Large intestine (tissue), 3 donors: ENCODE data around the gene CEP78. TPM values are rescaled to one million over a fixed set of nuclear protein-coding genes. Genes with fewer than 3 reads are reported as not detected.
A peak's percentile ranks its signal among the peaks of the same experiment; 100 is the strongest.
"Not testable (repeated sequence)": the region's sequence is repeated elsewhere in the genome, so short reads cannot be mapped to it uniquely, and the experiment has no call there.

Experiments
- DNase-seq, 2 donors: peaks; one replicate each; pipeline versions ENCODE4 v3.0.0 to v3.0.0-alpha.2; 2013
- H3K27ac ChIP-seq: one replicate; pipeline ENCODE4 v1.5.1; 2013; ENCODE audit warnings: low read length
- H3K27me3 ChIP-seq: 2 replicates; pipeline ENCODE4 v1.6.1; 2013; ENCODE audit warnings: low read length; ENCODE audit not compliant: control insufficient read depth, insufficient read depth
- H3K36me3 ChIP-seq: 2 replicates; pipeline ENCODE4 v1.6.1; 2013; ENCODE audit warnings: low read length; ENCODE audit not compliant: control insufficient read depth, insufficient read depth
- H3K4me1 ChIP-seq: one replicate; pipeline ENCODE4 v1.6.1; 2013; ENCODE audit warnings: low read length; ENCODE audit not compliant: control insufficient read depth, insufficient read depth
- H3K4me3 ChIP-seq: one replicate; pipeline ENCODE4 v1.5.1; 2013; ENCODE audit warnings: low read length
- H3K9me3 ChIP-seq: one replicate; pipeline ENCODE4 v1.6.1; 2013; ENCODE audit warnings: mild to moderate bottlenecking, low read depth, low read length, moderate library complexity; ENCODE audit not compliant: control insufficient read depth
- WGBS: methylation state at CpG from one replicate; pipeline ENCODE4 v1.1.5; 2013; ENCODE audit warnings: low lambda C conversion rate; ENCODE audit not compliant: insufficient coverage; 5-methylcytosine and 5-hydroxymethylcytosine counted together
- polyA plus RNA-seq: library from polyadenylated mRNA; unstranded; fragments of 120-200 nt; gene quantifications from one replicate; pipeline ENCODE4 v1.2.1, GENCODE V29; 2013

Gene CEP78
- polyA plus RNA-seq, 1 donor: 16.4 TPM

- H3K4me1 ChIP-seq: no peaks in the 10 kb centered on the region
- no peak overlapping the region for H3K27ac ChIP-seq
- no peak for DNase-seq
- H3K36me3 ChIP-seq: no peaks in the 10 kb centered on the region
- WGBS: 57% methylated on average over 1 of the region's 4 CpGs
- no peaks in the 10 kb centered on the region for H3K27me3 ChIP-seq
- no peak overlapping the region for H3K4me3 ChIP-seq
- H3K9me3 ChIP-seq: no peaks in the 10 kb centered on the region
Measured at GRCh38 chr9:78207901-78208300, 28.0 kb upstream of the CEP78 start.

DNA sequence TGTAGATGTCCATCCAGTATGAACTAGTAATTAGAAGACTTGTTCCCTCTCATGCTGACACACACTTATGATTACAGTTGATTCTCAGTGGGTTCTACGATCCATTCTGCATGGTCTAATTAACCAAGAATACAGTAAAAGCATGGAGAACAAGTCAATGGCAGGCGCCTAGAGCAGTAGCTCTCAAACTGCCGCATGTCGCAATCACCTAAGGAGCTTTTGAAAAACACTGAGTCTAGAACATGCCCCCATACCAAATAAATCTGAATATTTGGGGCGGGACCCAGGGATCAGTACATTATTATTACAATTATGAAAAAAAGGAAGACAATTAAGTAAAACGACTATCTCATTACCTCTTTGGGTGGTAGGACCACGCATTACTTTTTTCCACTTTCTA lies 26.7 kb upstream of the CEP78 start:
- WGBS: no CpG with 5 or more reads among the region's 7 CpGs
- DNase-seq: no peak
- Histone ChIP-seq H3K4me3 (no peak overlapping the region), H3K4me1 (no peaks in the 10 kb centered on the region), H3K27ac (no peak overlapping the region), H3K9me3 (no peaks in the 10 kb centered on the region), H3K36me3 (no peaks in the 10 kb centered on the region), H3K27me3 (no peaks in the 10 kb centered on the region)

GRCh38 chr9:78210841-78211301 lies 25.0 kb upstream of the CEP78 start:
- Histone ChIP-seq H3K27me3 (no peaks in the 10 kb centered on the region), H3K4me1 (no peaks in the 10 kb centered on the region), H3K9me3 (no peaks in the 10 kb centered on the region), H3K36me3 (no peaks in the 10 kb centered on the region), H3K27ac (no peak overlapping the region), H3K4me3 (no peak overlapping the region)
- no CpG with 5 or more reads among the region's 4 CpGs for WGBS
- no peak for DNase-seq

DNA sequence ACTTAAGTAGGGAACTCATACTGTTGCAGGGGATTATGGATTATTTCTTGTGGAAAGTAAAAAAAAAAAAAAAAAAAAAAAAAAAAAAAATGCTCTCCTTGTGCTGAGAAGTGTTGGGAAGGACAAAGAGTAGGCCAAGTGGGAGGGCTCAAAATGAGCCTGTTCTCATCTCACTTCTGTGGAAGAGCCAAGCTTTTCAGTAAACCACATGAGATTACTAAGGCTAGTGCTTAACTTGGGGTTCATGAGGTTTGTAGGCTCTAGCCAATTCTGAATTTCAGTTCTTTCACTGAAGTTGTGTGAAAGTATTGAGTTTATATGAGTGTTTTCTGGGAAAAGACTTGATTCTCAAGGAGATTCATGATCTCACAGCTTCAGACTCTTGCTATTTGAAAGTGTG lies 23.0 kb upstream of the CEP78 start:
- no peak overlapping the region for H3K4me3 ChIP-seq
- H3K4me1 ChIP-seq: no peaks in the 10 kb centered on the region
- H3K9me3 ChIP-seq: no peaks in the 10 kb centered on the region
- no peaks in the 10 kb centered on the region for H3K36me3 ChIP-seq
- no peak overlapping the region for H3K27ac ChIP-seq
- no peak for DNase-seq
- no peaks in the 10 kb centered on the region for H3K27me3 ChIP-seq

GRCh38 chr9:78213712-78214111 lies 22.2 kb upstream of the CEP78 start:
- Histone ChIP-seq H3K4me3 (no peak overlapping the region), H3K27me3 (no peaks in the 10 kb centered on the region), H3K36me3 (no peaks in the 10 kb centered on the region), H3K9me3 (no peaks in the 10 kb centered on the region), H3K27ac (no peak overlapping the region), H3K4me1 (no peaks in the 10 kb centered on the region)
- peak in 1 of 2 donors; percentile 33 for DNase-seq
- 0% methylated on average over 1 of the region's 4 CpGs for WGBS

DNA sequence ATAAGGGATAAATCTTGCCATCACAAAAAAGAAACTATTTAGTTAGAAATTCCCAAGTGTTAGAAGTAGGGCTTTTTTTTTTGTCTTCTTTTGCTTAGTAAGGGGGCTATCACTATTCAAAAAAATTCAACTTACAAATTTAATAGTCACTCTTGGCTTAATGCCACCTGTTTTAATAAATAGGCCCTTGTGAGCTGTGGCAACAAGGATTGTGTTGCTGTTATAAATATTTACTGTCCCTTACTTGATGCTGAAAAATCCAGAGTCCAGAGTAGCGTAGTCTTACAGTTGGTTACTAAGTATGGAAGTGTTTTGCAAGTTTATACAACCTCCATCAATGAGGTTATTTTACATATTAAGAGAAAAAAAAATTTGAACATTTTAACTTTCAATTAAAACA lies 21.4 kb upstream of the CEP78 start:
- Histone ChIP-seq H3K4me3 (no peak overlapping the region), H3K27me3 (no peaks in the 10 kb centered on the region), H3K4me1 (no peaks in the 10 kb centered on the region), H3K36me3 (no peaks in the 10 kb centered on the region), H3K27ac (no peak overlapping the region), H3K9me3 (no peaks in the 10 kb centered on the region)
- no peak for DNase-seq
- WGBS: 80% methylated on average over 1 of the region's 1 CpG

GRCh38 chr9:78215706-78216105 lies 20.2 kb upstream of the CEP78 start:
- WGBS: no CpG with 5 or more reads among the region's 2 CpGs
- Histone ChIP-seq H3K27me3 (no peaks in the 10 kb centered on the region), H3K4me3 (no peak overlapping the region), H3K4me1 (no peaks in the 10 kb centered on the region), H3K36me3 (no peaks in the 10 kb centered on the region), H3K27ac (no peak overlapping the region), H3K9me3 (no peaks in the 10 kb centered on the region)
- no peak for DNase-seq

GRCh38 chr9:78218890-78219289 lies 17.0 kb upstream of the CEP78 start:
- H3K4me1 ChIP-seq: no peaks in the 10 kb centered on the region
- WGBS: 100% methylated on average over 3 of the region's 13 CpGs
- H3K9me3 ChIP-seq: no peaks in the 10 kb centered on the region
- H3K4me3 ChIP-seq: no peak overlapping the region
- no peaks in the 10 kb centered on the region for H3K36me3 ChIP-seq
- H3K27ac ChIP-seq: no peak overlapping the region
- DNase-seq: no peak
- H3K27me3 ChIP-seq: no peaks in the 10 kb centered on the region

DNA sequence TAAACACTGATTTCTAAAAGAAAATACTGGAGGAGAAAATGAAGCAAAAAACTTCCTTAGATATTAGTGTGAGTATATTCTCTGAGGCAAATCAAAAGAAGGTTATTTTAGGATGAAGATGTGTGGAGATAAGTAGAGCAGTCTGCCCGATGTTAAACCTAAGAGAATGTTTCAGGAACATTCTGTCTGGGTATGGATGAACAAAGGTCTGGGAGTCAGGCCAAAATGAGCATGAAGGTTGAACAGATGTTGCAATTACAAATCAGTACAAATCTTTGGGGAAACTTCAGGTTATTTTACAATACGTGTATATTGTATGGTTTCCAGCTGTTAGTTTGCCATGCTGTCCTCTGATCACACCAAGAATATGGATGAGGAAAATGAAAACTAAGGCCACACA lies 14.4 kb upstream of the CEP78 start:
- Histone ChIP-seq H3K9me3 (no peaks in the 10 kb centered on the region), H3K4me1 (no peaks in the 10 kb centered on the region), H3K27ac (no peak overlapping the region), H3K36me3 (no peaks in the 10 kb centered on the region), H3K27me3 (no peaks in the 10 kb centered on the region), H3K4me3 (no peak overlapping the region)
- no CpG with 5 or more reads among the region's 2 CpGs for WGBS
- DNase-seq: no peak

- WGBS: no CpG with 5 or more reads among the region's 3 CpGs
- not testable (repeated sequence) for DNase-seq, H3K36me3 ChIP-seq, H3K27me3 ChIP-seq, H3K4me1 ChIP-seq, H3K4me3 ChIP-seq, H3K9me3 ChIP-seq, H3K27ac ChIP-seq
Measured at GRCh38 chr9:78221841-78222240, 14.0 kb upstream of the CEP78 start.

GRCh38 chr9:78230761-78231160 lies 5.1 kb upstream of the CEP78 start:
- H3K4me1 ChIP-seq: no peaks in the 10 kb centered on the region
- H3K9me3 ChIP-seq: no peaks in the 10 kb centered on the region
- WGBS: 42% methylated on average over 2 of the region's 3 CpGs
- no peak overlapping the region for H3K27ac ChIP-seq
- no peaks in the 10 kb centered on the region for H3K36me3 ChIP-seq
- no peak overlapping the region for H3K4me3 ChIP-seq
- H3K27me3 ChIP-seq: no peaks in the 10 kb centered on the region
- no peak for DNase-seq
